ENCODE measurements around the gene RXFP4. TPM values are rescaled to one million over a fixed set of nuclear protein-coding genes. Genes with fewer than 3 reads are reported as not detected.

Gene RXFP4, protein sequence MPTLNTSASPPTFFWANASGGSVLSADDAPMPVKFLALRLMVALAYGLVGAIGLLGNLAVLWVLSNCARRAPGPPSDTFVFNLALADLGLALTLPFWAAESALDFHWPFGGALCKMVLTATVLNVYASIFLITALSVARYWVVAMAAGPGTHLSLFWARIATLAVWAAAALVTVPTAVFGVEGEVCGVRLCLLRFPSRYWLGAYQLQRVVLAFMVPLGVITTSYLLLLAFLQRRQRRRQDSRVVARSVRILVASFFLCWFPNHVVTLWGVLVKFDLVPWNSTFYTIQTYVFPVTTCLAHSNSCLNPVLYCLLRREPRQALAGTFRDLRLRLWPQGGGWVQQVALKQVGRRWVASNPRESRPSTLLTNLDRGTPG
- not detected in 2 replicates for total RNA-seq

GRCh38 chr1:155940993-155941844 lies at the start of gene RXFP4:
Gene RXFP4 (plus strand): TSS chr1:155941638. CDS start chr1:155941710, 72 bp downstream.

DNA sequence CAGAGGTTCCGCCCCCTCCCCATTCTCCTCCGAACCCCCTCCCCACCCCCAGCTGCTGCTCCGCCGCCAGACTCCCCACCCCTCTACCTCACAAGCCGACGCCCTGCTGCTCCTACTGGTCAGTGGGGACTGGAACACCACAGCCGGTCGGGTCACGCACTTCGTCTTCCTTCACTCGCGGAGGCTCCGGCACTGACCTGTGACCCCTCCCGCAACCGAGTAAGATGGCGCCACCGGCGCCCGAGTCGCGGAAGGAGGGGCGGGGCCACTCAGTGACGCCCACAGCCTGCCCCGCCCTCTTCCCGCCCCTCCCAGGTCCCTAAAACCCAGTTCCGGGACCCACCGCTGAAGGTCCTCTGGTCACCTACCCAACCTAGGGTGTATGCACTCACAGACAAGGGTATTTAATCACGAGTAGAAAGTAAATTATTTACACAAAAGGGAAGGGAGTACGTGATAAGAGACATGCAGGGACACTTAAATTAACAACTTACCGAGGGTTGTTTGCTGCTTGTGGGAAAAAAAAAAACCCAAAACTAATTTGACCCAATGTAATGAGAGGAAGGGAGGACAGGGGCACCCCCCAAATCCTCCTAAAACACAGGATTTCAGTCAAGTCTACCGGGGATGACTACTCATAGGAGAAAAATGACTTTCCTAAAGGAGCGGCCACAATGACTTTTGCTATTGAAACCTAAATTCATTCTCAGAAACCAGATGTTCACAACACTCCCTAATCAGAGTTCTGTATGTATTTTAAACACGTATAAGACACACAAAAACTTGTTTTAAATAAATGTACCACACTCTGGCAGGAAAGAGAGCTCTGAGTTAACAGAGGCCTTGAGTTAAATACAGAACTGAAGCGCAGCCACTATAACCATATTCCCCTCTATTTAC lies 30.0 kb upstream of the RXFP4 start, which contains the start of gene RIT1:
Gene RIT1, minus strand, starts transcription at position 194 of the 900 bp plus-strand sequence. CDS start 588 bp downstream, outside the sequence.

DNA sequence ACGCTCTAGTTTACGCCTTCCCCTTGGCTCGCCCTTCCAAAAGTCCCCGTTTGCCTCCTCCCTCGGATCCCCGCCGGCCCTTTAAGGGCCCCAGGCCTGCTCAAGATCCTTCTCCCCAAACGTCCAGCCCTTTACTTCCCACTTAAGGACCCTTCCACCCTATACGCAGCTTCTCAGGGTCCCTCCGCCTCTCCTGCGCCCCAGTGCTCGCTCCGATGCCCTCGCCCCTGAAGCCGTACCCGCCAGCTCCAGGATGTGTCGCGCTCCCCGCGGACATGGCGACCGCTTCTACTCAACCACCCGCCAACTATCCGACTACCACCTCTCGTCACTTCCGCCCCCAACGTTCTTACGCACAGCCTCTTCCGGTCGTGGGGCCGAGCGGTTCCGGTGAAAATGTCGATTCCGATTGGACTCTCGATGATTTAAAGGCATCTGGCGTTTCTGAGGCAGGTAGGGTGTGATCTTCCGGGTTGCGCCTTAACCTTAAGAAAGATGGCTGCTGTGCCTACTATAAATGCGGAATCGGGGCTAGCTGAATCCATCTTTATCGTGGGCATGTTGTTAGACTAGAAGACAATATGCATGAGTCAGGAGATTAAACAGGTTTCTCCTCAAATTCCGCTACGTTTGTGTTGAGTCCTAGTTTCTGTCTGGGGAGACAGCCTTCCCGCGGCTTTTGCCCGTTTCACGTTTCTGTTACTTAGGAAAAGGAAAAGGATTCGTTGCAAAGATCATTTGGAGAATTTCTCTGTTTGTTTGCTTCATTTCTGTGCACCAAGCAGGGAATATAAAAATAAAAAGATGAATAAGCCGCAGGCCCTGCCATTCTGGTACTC lies 7.1 kb upstream of the RXFP4 start, which contains the start of gene KHDC4:
Gene KHDC4, minus strand, starts transcription at position 317 of the 839 bp plus-strand sequence. Its CDS starts 40 bp downstream, at position 277.

GRCh38 chr1:155978325-155978972 lies 37.0 kb downstream of the RXFP4 start, which contains the start of gene ARHGEF2:
Gene ARHGEF2 (minus strand): TSS chr1:155978547. CDS start chr1:155978427, 120 bp downstream.

Other genes starting within 250 kb of the RXFP4 start
- 18.6 and 24.8 TPM in 2 replicates for gene GON4L, start 84.4 kb upstream of the RXFP4 start, total RNA-seq
- 35.4 and 37.9 TPM in 2 replicates for gene SYT11, start 82.1 kb upstream of the RXFP4 start, total RNA-seq
- gene RIT1, start 30.3 kb upstream of the RXFP4 start, total RNA-seq: 25.2 and 36.1 TPM in 2 replicates
- 14.6 and 19.9 TPM in 2 replicates for gene KHDC4, start 7.2 kb upstream of the RXFP4 start, total RNA-seq
- 90.5 and 126 TPM in 2 replicates for gene ARHGEF2, start 36.9 kb downstream of the RXFP4 start, total RNA-seq
- 511 and 610 TPM in 2 replicates for gene SSR2, start 79.3 kb downstream of the RXFP4 start, total RNA-seq
- gene UBQLN4, start 112.2 kb downstream of the RXFP4 start, total RNA-seq: 8.8 and 9.4 TPM in 2 replicates
- gene LAMTOR2, start 113.1 kb downstream of the RXFP4 start, total RNA-seq: 60.7 and 86.5 TPM in 2 replicates
- gene RAB25, start 119.5 kb downstream of the RXFP4 start, total RNA-seq: not detected in 2 replicates
- gene MEX3A, start 140.8 kb downstream of the RXFP4 start, total RNA-seq: 1.3 and 1.6 TPM in 2 replicates
- 865 and 1,009 TPM in 2 replicates for gene LMNA, start 173.1 kb downstream of the RXFP4 start, total RNA-seq
- gene SEMA4A, start 211.9 kb downstream of the RXFP4 start, total RNA-seq: 0.57 and 0.83 TPM in 2 replicates